Endodermal cell (in vitro differentiated cells): ENCODE results near the gene LEMD3. TPM values are rescaled to one million over a fixed set of nuclear protein-coding genes. Genes with fewer than 3 reads are reported as not detected.

Experiments
- DNase-seq: peaks from one replicate; pipeline ENCODE4 v3.0.0-alpha.2; 2017
- H3K27ac ChIP-seq: 2 replicates; pipeline ENCODE4 v1.5.1; 2013; ENCODE audit warnings: mild to moderate bottlenecking, low read depth, low read length, moderate library complexity
- H3K27me3 ChIP-seq: 2 replicates; pipeline ENCODE4 v1.6.1; 2013; ENCODE audit warnings: mild to moderate bottlenecking, low read length, moderate library complexity; ENCODE audit not compliant: insufficient read depth, control insufficient read depth, poor library complexity, severe bottlenecking
- H3K36me3 ChIP-seq: 2 replicates; pipeline ENCODE4 v1.7.0; 2013; ENCODE audit warnings: mild to moderate bottlenecking, low read length, moderate library complexity; ENCODE audit not compliant: control insufficient read depth, insufficient read depth
- H3K4me1 ChIP-seq: one replicate; pipeline ENCODE4 v1.7.0; 2013; ENCODE audit warnings: low read length; ENCODE audit not compliant: control insufficient read depth, insufficient read depth
- H3K4me3 ChIP-seq: 2 replicates; pipeline ENCODE4 v1.5.1; 2013; ENCODE audit warnings: mild to moderate bottlenecking, low read length, moderate library complexity
- H3K9ac ChIP-seq: 2 replicates; pipeline ENCODE4 v1.6.1; 2013; ENCODE audit warnings: mild to moderate bottlenecking, low read length, moderate library complexity; ENCODE audit not compliant: poor library complexity, severe bottlenecking; ENCODE audit errors: extremely low read depth
- H3K9me3 ChIP-seq: 2 replicates; pipeline ENCODE4 v1.6.1; 2013; ENCODE audit warnings: mild to moderate bottlenecking, low read length, moderate library complexity; ENCODE audit not compliant: control insufficient read depth
- H3K27ac Mint-ChIP-seq: 2 replicates; pipeline ENCODE4 v1.8.0; 2020; ENCODE audit warnings: mixed read lengths
- H3K27me3 Mint-ChIP-seq: 2 replicates; pipeline ENCODE4 v1.8.0; 2021; ENCODE audit warnings: mild to moderate bottlenecking, mixed read lengths; ENCODE audit not compliant: insufficient read depth
- H3K36me3 Mint-ChIP-seq: 2 replicates; pipeline ENCODE4 v1.8.0; 2020; ENCODE audit warnings: low read depth, mixed read lengths
- H3K4me1 Mint-ChIP-seq: 2 replicates; pipeline ENCODE4 v1.8.0; 2020; ENCODE audit warnings: mixed read lengths
- H3K4me3 Mint-ChIP-seq: 2 replicates; pipeline ENCODE4 v1.8.0; 2020; ENCODE audit warnings: mild to moderate bottlenecking, moderate library complexity, mixed read lengths
- H3K9me3 Mint-ChIP-seq: 2 replicates; pipeline ENCODE4 v1.8.0; 2020; ENCODE audit warnings: mild to moderate bottlenecking, mixed read lengths
- WGBS, 2 experiments: methylation state at CpG; one replicate each; pipeline versions ENCODE4 v1.1.5 to v1.1.7; 2013; ENCODE audit warnings: missing lambda C conversion rate in 2 of 2, mixed read lengths in 1 of 2; ENCODE audit not compliant: insufficient coverage in 1 of 2, insufficient read length in 1 of 2; 5-methylcytosine and 5-hydroxymethylcytosine counted together
- total RNA-seq, 2 donors: library from RNA; stranded (reverse); fragmentation: NEBNext Ultra II Directional in 1 of 2; extraction: Animal tissue kit (Norgen Biotek cat#: 25700) in 1 of 2; gene quantifications; 2 replicates in 1 of 2; 3 replicates in 1 of 2; pipeline ENCODE4 v1.2.1, GENCODE V29; 2021
- TF ChIP-seq, protein P1 (sequence below): fragments of 200-600 bp; sonication (generic); conservative IDR thresholded peaks from 2 replicates; pipeline ENCODE4 v1.5.0; 2021; ENCODE audit warnings: antibody characterized with exemption, mild to moderate bottlenecking

LEMD3 gene
- total RNA-seq, 2 donors from 2014 or later, result 35.8 to 37.3 TPM

DNA sequence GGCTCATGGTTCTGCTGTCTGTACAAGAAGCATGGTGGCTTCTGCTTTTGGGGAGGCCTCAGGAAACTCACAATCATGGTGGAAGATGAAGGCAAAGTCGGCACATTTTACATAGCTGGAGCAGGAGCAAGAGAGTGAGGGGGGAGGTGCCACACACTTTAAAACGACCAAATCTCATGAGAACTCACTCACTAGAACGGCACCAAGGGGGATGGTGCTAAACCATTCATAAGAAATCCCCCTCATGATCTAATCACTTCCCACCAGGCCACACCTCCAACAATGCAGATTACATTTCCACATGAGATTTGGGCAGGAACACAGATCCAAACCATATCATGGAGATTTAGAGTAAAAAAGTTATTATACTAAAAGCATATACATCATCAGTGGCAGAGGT lies 13.6 kb upstream of the LEMD3 start:
- H3K4me1 Mint-ChIP-seq, result peaks cover 21% of the 10 kb centered on the region
- WGBS, 2 experiments, result 70% methylated on average over 3 of the region's 3 CpGs; no CpG with 5 or more reads in 1 of the 2 experiments
- no peaks in the 10 kb centered on the region for H3K9me3 Mint-ChIP-seq

DNA sequence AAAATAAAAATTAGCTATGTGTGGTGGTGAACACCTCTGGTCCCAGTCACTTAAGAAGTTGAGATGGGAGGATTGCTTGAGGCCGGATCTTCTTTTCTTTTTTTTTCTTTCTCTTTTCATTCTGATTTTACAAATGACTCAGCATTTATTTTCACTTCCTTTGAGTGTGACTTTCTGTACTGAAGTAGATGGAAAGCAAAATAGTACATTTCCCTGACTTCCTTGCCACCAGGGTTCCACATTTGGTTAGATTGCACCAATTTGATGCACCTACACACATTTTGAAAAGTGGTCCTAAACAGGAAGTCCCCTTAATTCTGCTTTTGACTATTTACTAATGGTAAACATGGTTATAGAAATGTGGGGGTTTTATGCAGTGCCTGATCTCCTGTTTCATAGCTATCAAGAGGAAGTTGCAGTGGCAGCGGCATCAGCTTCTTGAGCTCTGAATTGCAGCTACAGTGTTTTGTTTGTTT lies 13.0 kb upstream of the LEMD3 start:
- TF ChIP-seq, protein P1, sequence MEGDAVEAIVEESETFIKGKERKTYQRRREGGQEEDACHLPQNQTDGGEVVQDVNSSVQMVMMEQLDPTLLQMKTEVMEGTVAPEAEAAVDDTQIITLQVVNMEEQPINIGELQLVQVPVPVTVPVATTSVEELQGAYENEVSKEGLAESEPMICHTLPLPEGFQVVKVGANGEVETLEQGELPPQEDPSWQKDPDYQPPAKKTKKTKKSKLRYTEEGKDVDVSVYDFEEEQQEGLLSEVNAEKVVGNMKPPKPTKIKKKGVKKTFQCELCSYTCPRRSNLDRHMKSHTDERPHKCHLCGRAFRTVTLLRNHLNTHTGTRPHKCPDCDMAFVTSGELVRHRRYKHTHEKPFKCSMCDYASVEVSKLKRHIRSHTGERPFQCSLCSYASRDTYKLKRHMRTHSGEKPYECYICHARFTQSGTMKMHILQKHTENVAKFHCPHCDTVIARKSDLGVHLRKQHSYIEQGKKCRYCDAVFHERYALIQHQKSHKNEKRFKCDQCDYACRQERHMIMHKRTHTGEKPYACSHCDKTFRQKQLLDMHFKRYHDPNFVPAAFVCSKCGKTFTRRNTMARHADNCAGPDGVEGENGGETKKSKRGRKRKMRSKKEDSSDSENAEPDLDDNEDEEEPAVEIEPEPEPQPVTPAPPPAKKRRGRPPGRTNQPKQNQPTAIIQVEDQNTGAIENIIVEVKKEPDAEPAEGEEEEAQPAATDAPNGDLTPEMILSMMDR, result no peak
- Histone ChIP-seq H3K36me3 (no peaks in the 10 kb centered on the region), H3K4me3 (peak overlapping the region; percentile 6), H3K27ac (no peak overlapping the region), H3K9ac (no peak overlapping the region), H3K27me3 (peaks cover 2% of the 10 kb centered on the region), H3K4me1 (peaks cover 3% of the 10 kb centered on the region), H3K9me3 (no peaks in the 10 kb centered on the region)
- Mint-ChIP-seq H3K27ac (peak overlapping the region; percentile 10), H3K27me3 (peaks cover 31% of the 10 kb centered on the region), H3K4me1 (peaks cover 21% of the 10 kb centered on the region), H3K36me3 (no peaks in the 10 kb centered on the region), H3K4me3 (no peak overlapping the region), H3K9me3 (no peaks in the 10 kb centered on the region)
- DNase-seq, result no peak
- 93% methylated on average over 1 of the region's 2 CpGs; no CpG with 5 or more reads in 1 of the 2 experiments for WGBS, 2 experiments

More for the DNA sequence above, 13.6 kb upstream of the LEMD3 start:
- TF ChIP-seq, protein P1, result no peak
- H3K27me3 ChIP-seq, result no peaks in the 10 kb centered on the region
- DNase-seq, result no peak
- H3K9ac ChIP-seq, result no peak overlapping the region
- no peaks in the 10 kb centered on the region for H3K36me3 ChIP-seq
- Mint-ChIP-seq H3K27me3 (peaks cover 32% of the 10 kb centered on the region), H3K36me3 (no peaks in the 10 kb centered on the region), H3K4me3 (no peak overlapping the region), H3K27ac (no peak overlapping the region)
- no peaks in the 10 kb centered on the region for H3K9me3 ChIP-seq
- no peak overlapping the region for H3K4me3 ChIP-seq
- peaks cover 3% of the 10 kb centered on the region for H3K4me1 ChIP-seq
- no peak overlapping the region for H3K27ac ChIP-seq

DNA sequence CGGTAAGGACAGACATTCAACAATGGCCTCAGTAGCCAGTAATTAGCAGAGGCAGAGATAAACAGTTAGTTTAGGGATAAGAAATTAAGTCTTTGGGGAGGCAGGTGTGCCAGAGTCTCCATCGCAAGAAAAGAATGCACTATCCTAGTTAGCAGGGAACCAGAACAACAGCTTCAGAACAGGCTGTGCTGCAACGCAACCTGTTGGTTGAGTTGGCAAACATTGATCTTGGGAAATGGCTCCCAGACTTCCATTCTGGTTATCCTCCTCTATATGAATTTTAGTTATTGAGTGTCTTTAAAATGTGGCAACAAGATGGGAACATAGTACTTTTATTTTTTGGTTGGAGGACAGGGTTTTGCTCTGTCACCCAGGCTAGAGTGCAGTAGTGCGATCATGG lies 12.3 kb upstream of the LEMD3 start:
- Histone ChIP-seq H3K4me3 (peak overlapping the region; percentile 6), H3K27me3 (peaks cover 9% of the 10 kb centered on the region), H3K27ac (no peak overlapping the region), H3K4me1 (peaks cover 3% of the 10 kb centered on the region), H3K36me3 (no peaks in the 10 kb centered on the region), H3K9ac (no peak overlapping the region), H3K9me3 (no peaks in the 10 kb centered on the region)
- H3K27ac Mint-ChIP-seq, result no peak overlapping the region
- TF ChIP-seq, protein P1, result no peak
- no peaks in the 10 kb centered on the region for H3K9me3 Mint-ChIP-seq
- H3K36me3 Mint-ChIP-seq, result no peaks in the 10 kb centered on the region
- peaks cover 31% of the 10 kb centered on the region for H3K27me3 Mint-ChIP-seq
- peaks cover 21% of the 10 kb centered on the region for H3K4me1 Mint-ChIP-seq
- no peak overlapping the region for H3K4me3 Mint-ChIP-seq
- 83 to 89% methylated on average over 3 to 4 of the region's 4 CpGs for WGBS, 2 experiments
- no peak for DNase-seq
